ENCODE results near the gene LUC7L2.
A peak's percentile ranks its signal among the peaks of the same experiment; 100 is the strongest.
"Not testable (repeated sequence)": the region's sequence is repeated elsewhere in the genome, so short reads cannot be mapped to it uniquely, and the experiment has no call there.

LUC7L2 gene

GRCh38 chr7:139421123-139421522 lies 61.4 kb downstream of the LUC7L2 start:
- Histone ChIP-seq H4K20me1 (ENCODE audit: insufficient read depth, low read length) (peaks cover 3% of the 10 kb centered on the region; the same call in 1 of the 2 replicates), H3K79me2 (ENCODE audit: insufficient read depth, low read length) (peaks cover 23% of the 10 kb centered on the region), H2AFZ (ENCODE audit: low read depth, low read length) (no peak overlapping the region), H3K27me3 (ENCODE audit: insufficient read depth, low read length, poor library complexity) (no peaks in the 10 kb centered on the region), H3K9me3 (ENCODE audit: insufficient read depth, low read length, severe bottlenecking) (no peaks in the 10 kb centered on the region), H3K4me1 (ENCODE audit: insufficient read depth, low read length) (no peaks in the 10 kb centered on the region), H3K9ac (ENCODE audit: low read depth, low read length) (no peak overlapping the region), H3K4me3 (ENCODE audit: low read depth in 1 of 2, low read length in 2 of 2) (no peak overlapping the region), H3K4me2 (ENCODE audit: insufficient read depth, low read length) (no peak overlapping the region), H3K27ac (ENCODE audit: low read length) (no peak overlapping the region), H3K36me3 (ENCODE audit: insufficient read depth, low read length) (peaks cover 81% of the 10 kb centered on the region)
- no peak for ATAC-seq (ENCODE audit: insufficient read depth, low read depth)
- no peak for DNase-seq
- TF ChIP-seq EZH2 (IDR thresholded peaks at IDR 0.05; ENCODE audit: borderline replicate concordance, low read depth, low read length, severe bottlenecking) = no peak
- TF ChIP-seq CTCF (IDR thresholded peaks at IDR 0.05; ENCODE audit: borderline replicate concordance, extremely low read depth, low read length, poor library complexity, severe bottlenecking) = no peak

GRCh38 chr7:139422126-139422525 lies 62.4 kb downstream of the LUC7L2 start:
- H4K20me1 ChIP-seq (ENCODE audit: insufficient read depth, low read length) = peaks cover 3% of the 10 kb centered on the region; the same call in 1 of the 2 replicates
- H3K4me3 ChIP-seq (ENCODE audit: low read depth in 1 of 2, low read length in 2 of 2) = no peak overlapping the region
- H3K27ac ChIP-seq (ENCODE audit: low read length) = no peak overlapping the region
- peaks cover 80% of the 10 kb centered on the region for H3K36me3 ChIP-seq (ENCODE audit: insufficient read depth, low read length)
- no peaks in the 10 kb centered on the region for H3K9me3 ChIP-seq (ENCODE audit: insufficient read depth, low read length, severe bottlenecking)
- peaks cover 21% of the 10 kb centered on the region for H3K79me2 ChIP-seq (ENCODE audit: insufficient read depth, low read length)
- no peak overlapping the region for H3K4me2 ChIP-seq (ENCODE audit: insufficient read depth, low read length)
- no peaks in the 10 kb centered on the region for H3K4me1 ChIP-seq (ENCODE audit: insufficient read depth, low read length)
- TF ChIP-seq EZH2 (IDR thresholded peaks at IDR 0.05; ENCODE audit: borderline replicate concordance, low read depth, low read length, severe bottlenecking) (no peak), CTCF (IDR thresholded peaks at IDR 0.05; ENCODE audit: borderline replicate concordance, extremely low read depth, low read length, poor library complexity, severe bottlenecking) (no peak)
- H3K9ac ChIP-seq (ENCODE audit: low read depth, low read length) = no peak overlapping the region
- no peaks in the 10 kb centered on the region for H3K27me3 ChIP-seq (ENCODE audit: insufficient read depth, low read length, poor library complexity)
- DNase-seq = no peak
- no peak overlapping the region for H2AFZ ChIP-seq (ENCODE audit: low read depth, low read length)
- ATAC-seq (ENCODE audit: insufficient read depth, low read depth) = peak; percentile 45; the same call in 1 of the 3 replicates

- peaks cover 3% of the 10 kb centered on the region; the same call in 1 of the 2 replicates for H4K20me1 ChIP-seq (ENCODE audit: insufficient read depth, low read length)
- no peak for ATAC-seq (ENCODE audit: insufficient read depth, low read depth)
- TF ChIP-seq CTCF (IDR thresholded peaks at IDR 0.05; ENCODE audit: borderline replicate concordance, extremely low read depth, low read length, poor library complexity, severe bottlenecking) (no peak), EZH2 (IDR thresholded peaks at IDR 0.05; ENCODE audit: borderline replicate concordance, low read depth, low read length, severe bottlenecking) (no peak)
These were observed 63.4 kb downstream of the LUC7L2 start for GRCh38 chr7:139423091-139423490.

GRCh38 chr7:139424004-139424403 lies 64.3 kb downstream of the LUC7L2 start:
- H3K4me3 ChIP-seq (ENCODE audit: low read depth in 1 of 2, low read length in 2 of 2) = no peak overlapping the region
- no peaks in the 10 kb centered on the region for H3K4me1 ChIP-seq (ENCODE audit: insufficient read depth, low read length)
- peaks cover 67% of the 10 kb centered on the region for H3K36me3 ChIP-seq (ENCODE audit: insufficient read depth, low read length)
- H3K27ac ChIP-seq (ENCODE audit: low read length) = no peak overlapping the region
- H3K9ac ChIP-seq (ENCODE audit: low read depth, low read length) = no peak overlapping the region
- H2AFZ ChIP-seq (ENCODE audit: low read depth, low read length) = no peak overlapping the region
- DNase-seq = no peak
- TF ChIP-seq CTCF (IDR thresholded peaks at IDR 0.05; ENCODE audit: borderline replicate concordance, extremely low read depth, low read length, poor library complexity, severe bottlenecking) (no peak), EZH2 (IDR thresholded peaks at IDR 0.05; ENCODE audit: borderline replicate concordance, low read depth, low read length, severe bottlenecking) (no peak)
- H3K4me2 ChIP-seq (ENCODE audit: insufficient read depth, low read length) = no peak overlapping the region
- no peaks in the 10 kb centered on the region for H3K27me3 ChIP-seq (ENCODE audit: insufficient read depth, low read length, poor library complexity)
- no peak for ATAC-seq (ENCODE audit: insufficient read depth, low read depth)
- peaks cover 18% of the 10 kb centered on the region for H3K79me2 ChIP-seq (ENCODE audit: insufficient read depth, low read length)
- H4K20me1 ChIP-seq (ENCODE audit: insufficient read depth, low read length) = peaks cover 3% of the 10 kb centered on the region; the same call in 1 of the 2 replicates
- no peaks in the 10 kb centered on the region for H3K9me3 ChIP-seq (ENCODE audit: insufficient read depth, low read length, severe bottlenecking)

More at GRCh38 chr7:139423091-139423490, 63.4 kb downstream of the LUC7L2 start:
- Histone ChIP-seq H3K4me1 (ENCODE audit: insufficient read depth, low read length) (no peaks in the 10 kb centered on the region), H3K4me3 (ENCODE audit: low read depth in 1 of 2, low read length in 2 of 2) (no peak overlapping the region), H3K9me3 (ENCODE audit: insufficient read depth, low read length, severe bottlenecking) (no peaks in the 10 kb centered on the region), H3K36me3 (ENCODE audit: insufficient read depth, low read length) (peaks cover 76% of the 10 kb centered on the region), H2AFZ (ENCODE audit: low read depth, low read length) (no peak overlapping the region), H3K9ac (ENCODE audit: low read depth, low read length) (no peak overlapping the region), H3K27ac (ENCODE audit: low read length) (no peak overlapping the region), H3K27me3 (ENCODE audit: insufficient read depth, low read length, poor library complexity) (no peaks in the 10 kb centered on the region), H3K79me2 (ENCODE audit: insufficient read depth, low read length) (peaks cover 21% of the 10 kb centered on the region), H3K4me2 (ENCODE audit: insufficient read depth, low read length) (no peak overlapping the region)
- no peak for DNase-seq

GRCh38 chr7:139425701-139426100 lies 66.0 kb downstream of the LUC7L2 start:
- not testable (repeated sequence) for H3K4me1 ChIP-seq (ENCODE audit: insufficient read depth, low read length); H3K4me2 ChIP-seq (ENCODE audit: insufficient read depth, low read length); H3K9ac ChIP-seq (ENCODE audit: low read depth, low read length); H3K27ac ChIP-seq (ENCODE audit: low read length); H3K27me3 ChIP-seq (ENCODE audit: insufficient read depth, low read length, poor library complexity); DNase-seq; H3K79me2 ChIP-seq (ENCODE audit: insufficient read depth, low read length); H3K4me3 ChIP-seq (ENCODE audit: low read depth in 1 of 2, low read length in 2 of 2); H3K9me3 ChIP-seq (ENCODE audit: insufficient read depth, low read length, severe bottlenecking); H4K20me1 ChIP-seq (ENCODE audit: insufficient read depth, low read length); H2AFZ ChIP-seq (ENCODE audit: low read depth, low read length)
- H3K36me3 ChIP-seq (ENCODE audit: insufficient read depth, low read length) = peaks cover 50% of the 10 kb centered on the region
- peak; percentile 5; the same call in 1 of the 3 replicates for ATAC-seq (ENCODE audit: insufficient read depth, low read depth)

All from DND-41 (cell line).